Fibroblast of skin of right biceps (primary cell): ENCODE measurements around the gene TTYH3.

Experiments used
- DNase-seq: peaks from one replicate; pipeline ENCODE4 v3.0.0-alpha.2; 2013

Gene TTYH3

GRCh38 chr7:2710901-2711551 is 79.2 kb downstream of the TTYH3 start:
- no peak for DNase-seq

- no peak for DNase-seq
Observed at GRCh38 chr7:2711895-2712675, 80.3 kb downstream of the TTYH3 start.

- no peak for DNase-seq
Observed at GRCh38 chr7:2713370-2713769, 81.6 kb downstream of the TTYH3 start.

GRCh38 chr7:2713978-2714377 is 82.2 kb downstream of the TTYH3 start:
- DNase-seq, result no peak
